ENCODE data around the gene REX1BD.

DNA sequence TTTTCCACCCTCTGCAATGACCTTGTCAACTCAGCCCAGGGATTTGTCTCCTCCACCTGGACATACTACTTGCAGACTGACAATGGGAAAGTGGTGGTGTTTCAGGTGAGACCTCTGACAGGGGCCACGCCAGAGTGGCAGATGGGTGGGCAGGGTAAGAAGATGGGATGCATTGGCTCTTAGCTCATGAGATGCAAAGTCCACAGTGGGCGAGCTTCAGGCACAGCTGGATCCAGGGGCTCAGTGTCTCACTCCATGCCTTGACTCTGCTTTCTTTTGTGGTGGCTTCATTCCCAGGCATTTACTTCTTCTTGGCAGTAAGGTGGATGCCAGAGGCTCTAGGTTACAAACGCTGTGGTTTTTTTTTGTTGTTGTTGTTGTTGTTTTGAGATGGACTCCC lies 27.4 kb downstream of the REX1BD start:
- TF ChIP-seq, protein P1, sequence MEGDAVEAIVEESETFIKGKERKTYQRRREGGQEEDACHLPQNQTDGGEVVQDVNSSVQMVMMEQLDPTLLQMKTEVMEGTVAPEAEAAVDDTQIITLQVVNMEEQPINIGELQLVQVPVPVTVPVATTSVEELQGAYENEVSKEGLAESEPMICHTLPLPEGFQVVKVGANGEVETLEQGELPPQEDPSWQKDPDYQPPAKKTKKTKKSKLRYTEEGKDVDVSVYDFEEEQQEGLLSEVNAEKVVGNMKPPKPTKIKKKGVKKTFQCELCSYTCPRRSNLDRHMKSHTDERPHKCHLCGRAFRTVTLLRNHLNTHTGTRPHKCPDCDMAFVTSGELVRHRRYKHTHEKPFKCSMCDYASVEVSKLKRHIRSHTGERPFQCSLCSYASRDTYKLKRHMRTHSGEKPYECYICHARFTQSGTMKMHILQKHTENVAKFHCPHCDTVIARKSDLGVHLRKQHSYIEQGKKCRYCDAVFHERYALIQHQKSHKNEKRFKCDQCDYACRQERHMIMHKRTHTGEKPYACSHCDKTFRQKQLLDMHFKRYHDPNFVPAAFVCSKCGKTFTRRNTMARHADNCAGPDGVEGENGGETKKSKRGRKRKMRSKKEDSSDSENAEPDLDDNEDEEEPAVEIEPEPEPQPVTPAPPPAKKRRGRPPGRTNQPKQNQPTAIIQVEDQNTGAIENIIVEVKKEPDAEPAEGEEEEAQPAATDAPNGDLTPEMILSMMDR (IDR thresholded peaks at IDR 0.05): no peak
- no peak for TF ChIP-seq ZFX (IDR thresholded peaks at IDR 0.05; ENCODE audit: borderline replicate concordance)
